ENCODE results near the gene TBC1D1. TPM values are rescaled to one million over a fixed set of nuclear protein-coding genes. Genes with fewer than 3 reads are reported as not detected.

The TBC1D1 gene
- total and polyA plus RNA-seq, 12 donors: 85.4 to 153 (median 106) TPM

DNA sequence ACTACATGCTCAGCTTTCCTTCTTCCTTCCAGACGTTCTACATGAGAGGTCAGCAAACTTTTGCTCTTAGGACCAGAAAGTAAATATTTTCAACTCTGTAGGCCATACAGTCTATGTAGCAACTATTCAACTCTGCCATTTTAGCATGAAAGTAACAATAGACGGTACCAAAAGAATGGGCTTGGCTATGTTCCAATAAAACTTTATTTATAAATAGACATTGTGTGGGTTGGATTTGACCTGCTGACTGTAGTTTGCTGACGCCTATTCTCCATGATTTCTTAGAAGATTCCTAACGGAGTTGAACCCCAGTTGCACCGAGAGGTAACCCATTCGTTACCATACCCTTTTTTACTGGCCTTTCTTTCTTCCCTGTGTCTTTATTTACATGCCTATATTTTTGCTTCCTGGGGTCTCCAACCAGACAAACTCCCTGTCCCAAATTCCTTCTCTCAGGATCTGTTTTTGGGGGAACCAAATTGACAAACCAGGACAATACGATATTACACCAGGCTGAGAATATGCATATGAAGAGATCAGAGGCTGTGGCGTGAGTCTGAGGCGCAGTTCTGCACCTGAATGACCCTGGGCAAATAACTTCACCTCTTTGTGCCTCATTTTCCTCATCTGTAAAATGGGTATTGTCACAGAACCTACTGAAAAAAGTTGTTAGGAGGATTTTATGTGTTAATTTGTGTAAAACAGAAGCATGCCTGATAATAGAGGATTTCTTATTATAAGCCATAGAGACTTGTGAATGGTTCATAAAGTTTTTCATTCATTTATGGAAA is 58.9 kb downstream of the TBC1D1 start:
- H3K27ac ChIP-seq: no peak overlapping the region
- H3K4me1 ChIP-seq: peaks cover 0 to 34% (median 18%) of the 10 kb centered on the region in 9 donors
- TF ChIP-seq, protein P1, sequence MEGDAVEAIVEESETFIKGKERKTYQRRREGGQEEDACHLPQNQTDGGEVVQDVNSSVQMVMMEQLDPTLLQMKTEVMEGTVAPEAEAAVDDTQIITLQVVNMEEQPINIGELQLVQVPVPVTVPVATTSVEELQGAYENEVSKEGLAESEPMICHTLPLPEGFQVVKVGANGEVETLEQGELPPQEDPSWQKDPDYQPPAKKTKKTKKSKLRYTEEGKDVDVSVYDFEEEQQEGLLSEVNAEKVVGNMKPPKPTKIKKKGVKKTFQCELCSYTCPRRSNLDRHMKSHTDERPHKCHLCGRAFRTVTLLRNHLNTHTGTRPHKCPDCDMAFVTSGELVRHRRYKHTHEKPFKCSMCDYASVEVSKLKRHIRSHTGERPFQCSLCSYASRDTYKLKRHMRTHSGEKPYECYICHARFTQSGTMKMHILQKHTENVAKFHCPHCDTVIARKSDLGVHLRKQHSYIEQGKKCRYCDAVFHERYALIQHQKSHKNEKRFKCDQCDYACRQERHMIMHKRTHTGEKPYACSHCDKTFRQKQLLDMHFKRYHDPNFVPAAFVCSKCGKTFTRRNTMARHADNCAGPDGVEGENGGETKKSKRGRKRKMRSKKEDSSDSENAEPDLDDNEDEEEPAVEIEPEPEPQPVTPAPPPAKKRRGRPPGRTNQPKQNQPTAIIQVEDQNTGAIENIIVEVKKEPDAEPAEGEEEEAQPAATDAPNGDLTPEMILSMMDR (IDR thresholded peaks at IDR 0.05): no peak
- intact Hi-C loops (cut with DNase I): loop anchor here in 1 of 10 donors (5.0 kb wide), 1 partner anchor 38 kb away; no protein-coding TSS in a partner anchor
- H3K9me3 ChIP-seq: no peaks in the 10 kb centered on the region
- no peak for DNase-seq
- peaks cover 0 to 11% (median 0%) of the 10 kb centered on the region in 9 donors for H3K36me3 ChIP-seq
- H3K27me3 ChIP-seq: no peaks in the 10 kb centered on the region
- ATAC-seq: no peak
- H3K4me3 ChIP-seq: no peak overlapping the region
- WGBS, 2 donors: 70 to 71% methylated on average over 9 of the region's 9 CpGs

DNA sequence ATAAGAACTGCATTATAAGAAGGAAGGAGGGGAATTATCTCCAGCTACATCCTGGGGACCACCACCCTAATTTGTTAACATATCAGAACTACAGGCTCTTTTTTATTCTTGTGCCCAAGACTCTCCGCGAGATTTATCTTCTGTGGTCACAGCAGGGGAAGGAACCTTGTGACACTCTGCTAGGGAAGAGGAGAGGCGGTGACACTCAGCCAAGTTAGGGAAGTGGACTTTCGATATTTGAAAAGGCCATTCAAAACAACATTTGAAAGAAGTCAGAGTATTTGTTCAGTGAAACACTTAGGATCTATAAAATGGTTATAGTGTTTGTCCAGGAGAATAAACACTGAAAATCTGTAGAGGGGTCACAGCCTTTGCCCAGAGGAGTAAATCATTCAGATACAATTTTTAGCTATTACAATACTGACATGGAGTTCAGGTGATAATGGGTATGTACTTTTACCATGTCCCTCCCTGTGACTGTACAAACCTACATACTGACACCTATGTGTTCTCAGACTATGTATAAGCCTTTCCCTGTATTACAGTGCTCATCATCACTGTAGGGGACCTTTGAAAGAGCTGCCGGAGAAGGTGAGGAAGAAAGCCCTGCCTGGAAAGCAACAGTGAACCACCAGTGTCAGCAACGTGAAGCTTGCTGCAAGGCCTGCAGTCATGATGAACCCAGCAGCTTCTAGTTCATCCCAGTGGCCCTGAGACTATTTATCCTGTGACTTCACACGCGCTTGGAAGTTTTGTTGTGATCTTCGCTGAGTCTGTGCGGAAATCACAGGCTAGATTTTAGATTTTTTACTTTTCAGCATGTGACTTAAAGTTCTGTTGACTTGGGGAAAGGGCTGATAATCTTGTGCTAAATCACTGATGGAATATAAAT is 60.8 kb downstream of the TBC1D1 start:
- 87 to 89% methylated on average over 10 of the region's 10 CpGs for WGBS, 2 donors
- intact Hi-C loops (cut with DNase I): no loop called here
- no peak overlapping the region for H3K4me3 ChIP-seq
- ATAC-seq: no peak
- H3K27me3 ChIP-seq: no peaks in the 10 kb centered on the region
- peaks cover 0 to 11% (median 0%) of the 10 kb centered on the region in 9 donors for H3K36me3 ChIP-seq
- H3K4me1 ChIP-seq: peaks cover 0 to 17% (median 3%) of the 10 kb centered on the region in 9 donors
- TF ChIP-seq, protein P1 (IDR thresholded peaks at IDR 0.05): no peak
- no peak for DNase-seq
- no peaks in the 10 kb centered on the region for H3K9me3 ChIP-seq
- H3K27ac ChIP-seq: peak overlapping the region in 1 of 10 donors; percentile 38

GRCh38 chr4:37953156-37953555 is 62.3 kb downstream of the TBC1D1 start:
- DNase-seq (no peak), ATAC-seq (no peak)
- no peak overlapping the region for H3K4me3 ChIP-seq
- intact Hi-C loops (cut with DNase I): no loop called here
- H3K27ac ChIP-seq: no peak overlapping the region
- no peaks in the 10 kb centered on the region for H3K9me3 ChIP-seq
- H3K36me3 ChIP-seq: peaks cover 0 to 11% (median 0%) of the 10 kb centered on the region in 9 donors
- 27 to 55% methylated on average over 1 of the region's 1 CpG for WGBS, 2 donors
- peaks cover 0 to 15% (median 0%) of the 10 kb centered on the region in 9 donors for H3K4me1 ChIP-seq
- TF ChIP-seq, protein P1 (IDR thresholded peaks at IDR 0.05): no peak
- H3K27me3 ChIP-seq: no peaks in the 10 kb centered on the region

DNA sequence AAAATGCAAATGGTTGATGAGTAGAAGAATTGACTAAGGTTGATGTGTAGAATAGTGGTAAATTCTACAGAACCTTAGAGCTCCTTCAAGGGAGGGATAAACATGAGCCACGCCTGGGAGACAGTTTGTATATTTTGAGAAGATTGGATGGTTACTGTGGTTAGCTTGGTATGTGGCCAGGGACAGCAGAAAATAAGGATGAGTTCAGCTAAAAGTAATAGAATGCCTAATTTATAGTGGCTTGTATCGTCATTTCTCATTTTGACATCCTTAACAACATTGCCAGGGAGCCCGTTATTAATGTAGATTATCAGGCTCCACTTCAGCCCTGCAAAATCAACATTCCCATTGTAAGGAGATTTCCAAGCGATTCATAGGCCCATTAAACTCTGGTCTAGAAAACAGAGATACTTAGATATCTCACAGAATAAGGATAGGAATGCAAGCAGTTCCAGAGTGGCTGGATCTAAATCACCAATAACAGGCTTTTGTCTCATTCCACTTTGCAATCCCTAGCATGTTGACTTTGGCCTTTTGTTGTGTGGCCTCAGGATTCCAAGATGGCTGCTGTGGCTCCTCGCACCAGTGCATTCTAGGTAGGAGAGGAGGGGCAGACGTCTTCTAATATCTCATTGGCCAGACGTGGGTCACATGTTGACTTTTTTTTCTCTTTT is 62.9 kb downstream of the TBC1D1 start:
- Histone ChIP-seq H3K9me3 (no peaks in the 10 kb centered on the region), H3K27me3 (no peaks in the 10 kb centered on the region), H3K36me3 (peaks cover 0 to 11% (median 0%) of the 10 kb centered on the region in 9 donors), H3K27ac (no peak overlapping the region), H3K4me3 (no peak overlapping the region), H3K4me1 (peaks cover 0 to 15% (median 0%) of the 10 kb centered on the region in 9 donors)
- TF ChIP-seq, protein P1 (IDR thresholded peaks at IDR 0.05): no peak
- no peak for ATAC-seq
- DNase-seq: no peak
- 79 to 88% methylated on average over 7 of the region's 7 CpGs for WGBS, 2 donors
- intact Hi-C loops (cut with DNase I): no loop called here
